HG03469 (cell line): Measurements from ENCODE around the gene PRSS16.
"Not testable (repeated sequence)": the region's sequence is repeated elsewhere in the genome, so short reads cannot be mapped to it uniquely, and the experiment has no call there.

Experiments used
- ATAC-seq: cut with Tn5 transposase; IDR thresholded peaks from one replicate; pipeline ENCODE4 v1.9.1; 2021; ENCODE audit warnings: mild to moderate bottlenecking, moderate library complexity, moderate number of reproducible peaks; ENCODE audit not compliant: unreplicated experiment

Gene PRSS16

GRCh38 chr6:27241443-27241842 is 6.1 kb upstream of the PRSS16 start:
- no peak for ATAC-seq

GRCh38 chr6:27242589-27243265 is 4.8 kb upstream of the PRSS16 start:
- ATAC-seq: no peak

GRCh38 chr6:27248783-27249182 is 1.3 kb downstream of the PRSS16 start:
- no peak for ATAC-seq

- no peak for ATAC-seq
Observed at GRCh38 chr6:27250277-27251111, 3.0 kb downstream of the PRSS16 start.

GRCh38 chr6:27251112-27251605 is 3.7 kb downstream of the PRSS16 start:
- peak; percentile 41 for ATAC-seq

- peak; percentile 69 for ATAC-seq
Observed at GRCh38 chr6:27251606-27252251, 4.2 kb downstream of the PRSS16 start.

GRCh38 chr6:27254566-27254965 is 7.1 kb downstream of the PRSS16 start:
- no peak for ATAC-seq

GRCh38 chr6:27255866-27256265 is 8.4 kb downstream of the PRSS16 start:
- no peak for ATAC-seq

GRCh38 chr6:27260369-27260768 is 12.9 kb downstream of the PRSS16 start:
- no peak for ATAC-seq

- ATAC-seq: no peak
Observed at GRCh38 chr6:27260836-27261375, 13.4 kb downstream of the PRSS16 start.

GRCh38 chr6:27263886-27264285 is 16.4 kb downstream of the PRSS16 start:
- ATAC-seq: no peak

GRCh38 chr6:27267003-27267402 is 19.5 kb downstream of the PRSS16 start:
- ATAC-seq: not testable (repeated sequence)

GRCh38 chr6:27267857-27268434 is 20.4 kb downstream of the PRSS16 start:
- ATAC-seq: no peak

- ATAC-seq: no peak
Observed at GRCh38 chr6:27268803-27269202, 21.3 kb downstream of the PRSS16 start.

GRCh38 chr6:27273783-27274182 is 26.3 kb downstream of the PRSS16 start:
- no peak for ATAC-seq

GRCh38 chr6:27275025-27275956 is 27.8 kb downstream of the PRSS16 start:
- ATAC-seq: no peak

- no peak for ATAC-seq
Observed at GRCh38 chr6:27279513-27280063, 32.1 kb downstream of the PRSS16 start.

GRCh38 chr6:27280064-27280539 is 32.6 kb downstream of the PRSS16 start:
- no peak for ATAC-seq

- ATAC-seq: no peak
Observed at GRCh38 chr6:27280540-27281000, 33.1 kb downstream of the PRSS16 start.
